Activated CD4-positive, alpha-beta T cell treated with anti-CD3 and anti-CD28 coated beads, Interleukin-2, amount 10 ng/mL, durations not matched to agents 24 days and 14 days (primary cell): ENCODE measurements around the gene C13orf42. TPM values are rescaled to one million over a fixed set of nuclear protein-coding genes. Genes with fewer than 3 reads are reported as not detected.

Experiments used
- DNase-seq: peaks from one replicate; pipeline ENCODE4 v3.0.0; 2022
- H3K27ac Mint-ChIP-seq: one replicate; pipeline ENCODE4 v1.8.0; 2022; ENCODE audit warnings: mild to moderate bottlenecking, mixed read lengths
- H3K27me3 Mint-ChIP-seq: one replicate; pipeline ENCODE4 v1.8.0; 2022; ENCODE audit warnings: mixed read lengths
- H3K36me3 Mint-ChIP-seq: one replicate; pipeline ENCODE4 v1.8.0; 2022; ENCODE audit warnings: low read depth, mild to moderate bottlenecking, mixed read lengths
- H3K4me1 Mint-ChIP-seq: one replicate; pipeline ENCODE4 v1.8.0; 2021; ENCODE audit warnings: mixed read lengths
- H3K4me3 Mint-ChIP-seq: one replicate; pipeline ENCODE4 v1.8.0; 2022; ENCODE audit warnings: mild to moderate bottlenecking, moderate library complexity, mixed read lengths
- H3K9me3 Mint-ChIP-seq: one replicate; pipeline ENCODE4 v1.8.0; 2021; ENCODE audit warnings: mixed read lengths
- intact Hi-C: fragments of 100-400 bp; cut with micrococcal nuclease; formaldehyde crosslinking; loops from one replicate; pipeline ENCODE4 v1.15.1; 2023
- total RNA-seq: library from RNA; stranded (reverse); gene quantifications from 2 replicates; pipeline ENCODE4 v1.2.3, GENCODE V29; 2022

Gene C13orf42
- not detected in 2 replicates for total RNA-seq

- H3K4me1 Mint-ChIP-seq = peaks cover 6% of the 10 kb centered on the region
- peaks cover 4% of the 10 kb centered on the region for H3K27me3 Mint-ChIP-seq
- intact Hi-C loops = no loop called here
- no peak within 1 kb of the TSS for H3K27ac Mint-ChIP-seq
- H3K4me3 Mint-ChIP-seq = no peak within 1 kb of the TSS
- DNase-seq = no peak
- H3K36me3 Mint-ChIP-seq = no peaks in the 10 kb centered on the region
- no peaks in the 10 kb centered on the region for H3K9me3 Mint-ChIP-seq
Observed at GRCh38 chr13:51111174-51111573, at the start of gene C13orf42. C13orf42 (minus strand) TSS chr13:51111274; CDS start chr13:51111209, 65 bp downstream.

- no peaks in the 10 kb centered on the region for H3K27me3 Mint-ChIP-seq
- no peaks in the 10 kb centered on the region for H3K9me3 Mint-ChIP-seq
- intact Hi-C loops = loop anchor here (10.0 kb wide), 1 partner anchor 426 kb away; the partner anchor contains the start of gene WDFY2
- no peaks in the 10 kb centered on the region for H3K36me3 Mint-ChIP-seq
- no peak overlapping the region for H3K27ac Mint-ChIP-seq
- H3K4me1 Mint-ChIP-seq = peaks cover 12% of the 10 kb centered on the region
- DNase-seq = no peak
- no peak overlapping the region for H3K4me3 Mint-ChIP-seq
Observed at GRCh38 chr13:51158880-51159518, 47.9 kb upstream of the C13orf42 start.

GRCh38 chr13:51158365-51158764 lies 47.3 kb upstream of the C13orf42 start:
- peaks cover 13% of the 10 kb centered on the region for H3K4me1 Mint-ChIP-seq
- intact Hi-C loops = loop anchor here (10.0 kb wide), 1 partner anchor 426 kb away; the partner anchor contains the start of gene WDFY2
- no peaks in the 10 kb centered on the region for H3K36me3 Mint-ChIP-seq
- no peaks in the 10 kb centered on the region for H3K9me3 Mint-ChIP-seq
- H3K4me3 Mint-ChIP-seq = no peak overlapping the region
- no peak overlapping the region for H3K27ac Mint-ChIP-seq
- no peaks in the 10 kb centered on the region for H3K27me3 Mint-ChIP-seq
- no peak for DNase-seq

- peaks cover 15% of the 10 kb centered on the region for H3K4me1 Mint-ChIP-seq
- DNase-seq = no peak
- H3K9me3 Mint-ChIP-seq = no peaks in the 10 kb centered on the region
- H3K36me3 Mint-ChIP-seq = no peaks in the 10 kb centered on the region
- intact Hi-C loops = loop anchor here (10.0 kb wide), 1 partner anchor 428 kb away; the partner anchor contains the start of gene WDFY2
- no peak overlapping the region for H3K4me3 Mint-ChIP-seq
- no peak overlapping the region for H3K27ac Mint-ChIP-seq
- peaks cover 2% of the 10 kb centered on the region for H3K27me3 Mint-ChIP-seq
Observed at GRCh38 chr13:51156648-51157047, 45.6 kb upstream of the C13orf42 start.

- Mint-ChIP-seq H3K9me3 (no peaks in the 10 kb centered on the region), H3K27ac (no peak overlapping the region), H3K27me3 (peaks cover 5% of the 10 kb centered on the region), H3K4me1 (peaks cover 15% of the 10 kb centered on the region), H3K4me3 (no peak overlapping the region), H3K36me3 (no peaks in the 10 kb centered on the region)
- no peak for DNase-seq
- intact Hi-C loops = loop anchor here (2.0 to 10.0 kb wide), 2 partner anchors 65 to 429 kb away; partner anchors contain the start of gene WDFY2
Observed at GRCh38 chr13:51155776-51156515, 44.9 kb upstream of the C13orf42 start.

- Mint-ChIP-seq H3K27ac (no peak overlapping the region), H3K4me1 (peaks cover 15% of the 10 kb centered on the region), H3K27me3 (peaks cover 8% of the 10 kb centered on the region), H3K9me3 (no peaks in the 10 kb centered on the region), H3K36me3 (no peaks in the 10 kb centered on the region), H3K4me3 (no peak overlapping the region)
- intact Hi-C loops = loop anchor here (2.0 to 10.0 kb wide), 2 partner anchors 66 to 430 kb away; partner anchors contain the start of gene WDFY2
- no peak for DNase-seq
Observed at GRCh38 chr13:51155161-51155560, 44.1 kb upstream of the C13orf42 start.

GRCh38 chr13:51154029-51154555 lies 43.0 kb upstream of the C13orf42 start:
- Mint-ChIP-seq H3K4me3 (peak overlapping the region; percentile 21), H3K27me3 (peaks cover 8% of the 10 kb centered on the region), H3K27ac (peak overlapping the region; percentile 83), H3K36me3 (no peaks in the 10 kb centered on the region), H3K9me3 (no peaks in the 10 kb centered on the region), H3K4me1 (peaks cover 15% of the 10 kb centered on the region)
- peak; percentile 58 for DNase-seq
- intact Hi-C loops = loop anchor here (2.0 to 10.0 kb wide), 2 partner anchors 67 to 431 kb away; partner anchors contain the start of gene WDFY2

- intact Hi-C loops = loop anchor here (10.0 kb wide), 1 partner anchor 431 kb away; the partner anchor contains the start of gene WDFY2
- Mint-ChIP-seq H3K4me3 (peak overlapping the region; percentile 21), H3K4me1 (peaks cover 12% of the 10 kb centered on the region), H3K27me3 (peaks cover 8% of the 10 kb centered on the region), H3K36me3 (no peaks in the 10 kb centered on the region), H3K27ac (peak overlapping the region; percentile 83), H3K9me3 (no peaks in the 10 kb centered on the region)
- DNase-seq = no peak
Observed at GRCh38 chr13:51153527-51153926, 42.5 kb upstream of the C13orf42 start.

- no peaks in the 10 kb centered on the region for H3K36me3 Mint-ChIP-seq
- H3K4me3 Mint-ChIP-seq = no peak overlapping the region
Observed at GRCh38 chr13:51152701-51153100, 41.6 kb upstream of the C13orf42 start.

GRCh38 chr13:51151463-51151862 lies 40.4 kb upstream of the C13orf42 start:
- intact Hi-C loops = loop anchor here (10.0 kb wide), 1 partner anchor 433 kb away; the partner anchor contains the start of gene WDFY2
- Mint-ChIP-seq H3K36me3 (no peaks in the 10 kb centered on the region), H3K4me1 (peaks cover 16% of the 10 kb centered on the region), H3K27ac (no peak overlapping the region), H3K4me3 (no peak overlapping the region), H3K27me3 (peaks cover 10% of the 10 kb centered on the region), H3K9me3 (no peaks in the 10 kb centered on the region)
- no peak for DNase-seq

More at GRCh38 chr13:51152701-51153100, 41.6 kb upstream of the C13orf42 start:
- Mint-ChIP-seq H3K9me3 (no peaks in the 10 kb centered on the region), H3K27me3 (peaks cover 10% of the 10 kb centered on the region), H3K27ac (no peak overlapping the region), H3K4me1 (peaks cover 16% of the 10 kb centered on the region)
- no peak for DNase-seq
- intact Hi-C loops = loop anchor here (10.0 kb wide), 1 partner anchor 432 kb away; the partner anchor contains the start of gene WDFY2

GRCh38 chr13:51148952-51149573 lies 38.0 kb upstream of the C13orf42 start:
- no peaks in the 10 kb centered on the region for H3K36me3 Mint-ChIP-seq
- H3K9me3 Mint-ChIP-seq = no peaks in the 10 kb centered on the region
- no peak for DNase-seq
- no peak overlapping the region for H3K4me3 Mint-ChIP-seq
- no peak overlapping the region for H3K27ac Mint-ChIP-seq
- H3K4me1 Mint-ChIP-seq = peaks cover 9% of the 10 kb centered on the region
- intact Hi-C loops = loop anchor here (1.0 kb wide), 1 partner anchor 137 kb away; no protein-coding TSS in a partner anchor
- H3K27me3 Mint-ChIP-seq = peaks cover 18% of the 10 kb centered on the region

GRCh38 chr13:51148223-51148951 lies 37.3 kb upstream of the C13orf42 start:
- Mint-ChIP-seq H3K36me3 (no peaks in the 10 kb centered on the region), H3K27me3 (peaks cover 18% of the 10 kb centered on the region), H3K27ac (peak overlapping the region; percentile 15), H3K9me3 (no peaks in the 10 kb centered on the region), H3K4me3 (no peak overlapping the region), H3K4me1 (peaks cover 7% of the 10 kb centered on the region)
- no peak for DNase-seq
- intact Hi-C loops = no loop called here

- intact Hi-C loops = no loop called here
- peak overlapping the region; percentile 15 for H3K27ac Mint-ChIP-seq
Observed at GRCh38 chr13:51147732-51148131, 36.7 kb upstream of the C13orf42 start.

More at GRCh38 chr13:51147732-51148131, 36.7 kb upstream of the C13orf42 start:
- no peaks in the 10 kb centered on the region for H3K9me3 Mint-ChIP-seq
- H3K4me3 Mint-ChIP-seq = no peak overlapping the region
- peaks cover 20% of the 10 kb centered on the region for H3K27me3 Mint-ChIP-seq
- no peak for DNase-seq
- H3K36me3 Mint-ChIP-seq = no peaks in the 10 kb centered on the region
- H3K4me1 Mint-ChIP-seq = peaks cover 4% of the 10 kb centered on the region
